Measurements from ENCODE around the gene TTC21A.

TTC21A gene

GRCh38 chr3:39138804-39139415 lies 31.4 kb downstream of the TTC21A start:
- DNase-seq (ENCODE audit: low read depth), result no peak

DNA sequence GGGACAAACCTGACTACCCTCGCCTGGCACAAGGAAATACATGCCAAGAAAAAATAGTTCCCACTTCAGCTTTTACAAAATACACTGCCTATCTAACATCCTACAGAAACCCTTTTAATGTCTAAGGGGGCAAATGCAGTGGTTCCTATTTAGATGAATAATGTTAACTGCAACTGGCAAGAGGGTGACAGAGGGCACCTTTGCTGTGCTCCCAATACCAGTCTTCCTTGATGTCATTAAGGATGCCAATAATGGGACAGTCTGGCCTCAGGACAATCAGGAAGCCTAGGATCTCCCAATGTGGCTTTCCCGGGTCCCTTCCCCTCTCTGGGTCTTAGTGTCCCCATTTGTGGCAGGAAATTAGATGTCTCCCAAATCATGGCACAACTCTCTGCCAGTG lies 32.0 kb downstream of the TTC21A start:
- no peak for DNase-seq (ENCODE audit: low read depth)

- DNase-seq (ENCODE audit: low read depth), result no peak
Measured at GRCh38 chr3:39140341-39140971, 33.0 kb downstream of the TTC21A start.

DNA sequence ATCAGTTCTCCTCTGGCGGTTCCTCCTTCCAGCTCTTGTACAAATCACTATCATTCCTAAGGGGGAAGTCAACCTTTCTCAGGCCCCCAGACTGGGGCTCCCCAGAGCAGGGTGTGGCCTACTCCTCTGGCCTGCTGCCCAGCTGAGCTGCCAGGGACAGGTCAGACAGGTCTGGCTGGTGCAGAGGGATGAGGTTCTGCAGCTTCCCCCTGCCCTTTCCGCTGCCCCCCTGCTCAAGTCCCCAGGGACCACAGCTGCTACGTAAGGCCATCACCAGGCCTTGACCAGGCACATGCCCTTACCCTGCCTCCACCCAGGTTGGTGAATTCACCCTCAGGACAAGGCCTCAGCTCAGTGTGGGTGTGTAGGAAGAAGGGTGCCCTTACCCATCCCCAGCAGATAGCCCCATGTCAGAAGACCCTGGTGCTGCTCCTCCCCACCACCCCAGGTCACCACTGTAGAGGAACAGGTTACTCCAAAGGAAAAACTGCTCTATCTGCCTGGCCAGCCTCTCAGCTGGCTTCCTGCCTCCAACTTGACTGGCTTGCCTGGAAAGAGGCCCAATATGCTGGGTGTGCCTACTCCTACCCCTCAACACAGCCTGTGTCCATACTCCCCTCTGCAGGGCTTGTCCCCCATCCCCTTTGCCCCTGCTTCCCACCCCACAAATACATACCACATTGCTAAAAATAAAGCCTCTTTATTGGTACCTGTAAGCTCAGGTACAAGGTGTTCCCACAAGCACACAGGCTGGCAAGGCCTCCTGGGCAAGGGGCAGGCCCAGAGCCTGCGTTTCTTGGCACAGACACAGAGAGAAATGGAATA lies 33.9 kb downstream of the TTC21A start:
- DNase-seq (ENCODE audit: low read depth), result no peak

DNA sequence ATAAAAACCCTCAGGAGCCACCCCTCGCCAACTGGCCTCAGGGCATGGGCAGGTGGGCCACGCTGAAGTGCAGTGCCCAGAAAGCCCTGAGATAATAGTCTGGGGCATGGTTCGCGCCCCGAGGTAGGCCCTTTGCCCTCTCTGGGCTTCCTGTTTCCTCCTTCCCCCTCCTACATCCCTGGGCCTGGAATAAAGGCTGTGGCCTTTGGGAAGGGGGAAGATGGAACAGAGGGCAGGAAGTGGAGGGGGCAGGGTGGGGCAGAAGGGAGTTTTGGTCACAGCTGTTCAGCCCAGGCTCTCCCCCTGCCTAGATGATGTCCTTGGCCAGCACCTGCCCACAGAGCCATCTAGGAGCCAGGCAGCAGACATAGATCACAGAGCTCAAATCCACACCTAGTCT lies 34.6 kb downstream of the TTC21A start:
- no peak for DNase-seq (ENCODE audit: low read depth)

- DNase-seq (ENCODE audit: low read depth), result no peak
Measured at GRCh38 chr3:39143051-39143885, 35.8 kb downstream of the TTC21A start.

- DNase-seq (ENCODE audit: low read depth), result no peak
Measured at GRCh38 chr3:39144095-39144747, 36.7 kb downstream of the TTC21A start.

DNA sequence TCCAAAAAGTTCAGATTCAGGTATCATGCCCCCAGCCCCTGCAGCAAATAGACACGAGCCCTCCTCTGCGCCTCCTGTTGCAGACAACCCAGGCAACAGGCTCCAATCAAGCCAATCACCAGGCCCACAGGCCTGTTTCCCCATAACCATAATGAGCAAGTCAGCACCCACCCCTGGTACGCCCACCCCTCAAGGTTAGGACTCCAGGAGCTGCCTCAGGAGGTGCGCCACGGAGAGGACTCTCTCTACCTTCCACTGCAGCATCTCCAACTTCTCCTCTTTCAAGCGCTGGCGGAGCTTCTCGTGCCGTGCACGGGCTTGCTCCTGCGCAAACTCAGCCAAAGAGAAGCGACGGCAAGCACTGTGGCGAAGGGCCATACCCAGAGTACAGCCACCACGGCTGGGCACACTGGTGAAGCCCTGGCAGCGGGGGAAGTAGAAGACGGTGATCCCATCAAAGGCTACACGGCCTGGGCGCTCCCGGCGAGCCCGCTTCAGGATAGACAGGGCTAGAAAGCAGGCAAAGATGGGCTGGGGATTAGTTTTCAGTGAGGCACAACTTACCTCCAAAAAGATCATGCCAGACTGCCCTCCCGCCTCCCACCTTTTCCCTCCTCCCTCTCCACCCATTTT lies 37.4 kb downstream of the TTC21A start:
- DNase-seq (ENCODE audit: low read depth), result no peak

DNA sequence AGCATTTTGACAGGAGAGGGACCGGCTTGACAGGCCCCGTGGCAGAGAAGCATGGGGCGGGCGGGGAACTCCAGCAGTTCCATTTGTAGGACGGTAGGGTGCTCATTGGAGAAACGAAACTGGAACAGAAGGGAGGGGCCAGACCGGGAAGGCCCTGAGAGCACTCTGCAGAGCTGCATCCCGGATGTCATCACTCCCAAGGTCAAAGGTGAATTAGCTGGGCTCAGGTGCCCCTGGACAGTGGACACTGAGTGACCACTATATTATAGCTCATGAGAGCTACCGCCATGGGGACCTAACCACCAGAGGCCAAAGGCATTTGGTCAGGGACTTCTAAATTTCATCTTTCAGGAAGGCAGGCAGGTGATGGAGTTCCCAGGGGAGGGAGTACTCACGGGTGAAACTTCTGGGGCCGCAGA lies 38.6 kb downstream of the TTC21A start:
- no peak for DNase-seq (ENCODE audit: low read depth)

DNA sequence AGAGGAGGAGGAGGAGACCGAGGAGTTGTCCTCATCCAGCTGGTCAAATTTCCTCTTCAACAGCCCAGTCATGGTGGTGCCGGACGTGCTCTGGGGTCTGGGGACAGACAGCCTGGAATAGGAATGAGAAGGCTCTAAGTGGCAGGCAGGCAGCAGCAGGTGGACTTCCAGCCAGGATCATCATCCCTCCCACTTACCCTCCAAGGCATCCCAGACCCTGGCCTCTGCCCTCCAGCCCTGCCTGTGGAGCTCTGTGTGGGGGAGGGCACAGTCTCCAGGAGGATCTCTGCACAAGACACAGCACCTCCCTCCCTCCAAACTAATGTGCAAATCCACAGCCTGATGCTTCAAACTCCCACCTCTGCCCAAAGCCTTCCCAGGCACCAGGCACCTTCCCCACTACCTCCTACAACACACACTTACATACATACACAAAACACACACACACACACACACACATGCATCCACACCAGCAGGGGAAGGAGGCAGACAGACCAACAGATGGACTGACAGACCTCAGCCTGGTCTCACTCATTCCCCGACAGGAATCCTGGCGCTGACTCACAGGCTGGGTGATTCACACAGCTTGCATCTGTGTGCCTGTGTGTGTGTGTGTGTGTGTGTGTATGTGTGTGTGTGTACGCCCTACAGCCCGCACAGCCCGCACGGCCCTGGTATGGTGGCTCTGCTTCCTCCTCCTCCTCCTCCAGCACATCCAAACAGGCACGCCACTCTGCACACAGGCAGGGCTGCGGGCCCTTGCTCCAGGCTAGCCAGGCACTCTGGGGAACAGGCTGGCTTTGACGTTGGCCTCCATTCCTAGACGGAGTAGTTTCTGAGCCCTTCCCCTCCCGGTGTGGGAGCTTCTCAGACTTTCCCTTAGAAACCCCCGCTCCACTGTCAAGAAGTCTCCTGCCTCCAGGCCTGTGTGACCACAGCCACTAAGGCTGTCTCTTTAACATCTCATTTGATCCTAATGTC lies 39.4 kb downstream of the TTC21A start:
- DNase-seq (ENCODE audit: low read depth), result peak; percentile 55

DNA sequence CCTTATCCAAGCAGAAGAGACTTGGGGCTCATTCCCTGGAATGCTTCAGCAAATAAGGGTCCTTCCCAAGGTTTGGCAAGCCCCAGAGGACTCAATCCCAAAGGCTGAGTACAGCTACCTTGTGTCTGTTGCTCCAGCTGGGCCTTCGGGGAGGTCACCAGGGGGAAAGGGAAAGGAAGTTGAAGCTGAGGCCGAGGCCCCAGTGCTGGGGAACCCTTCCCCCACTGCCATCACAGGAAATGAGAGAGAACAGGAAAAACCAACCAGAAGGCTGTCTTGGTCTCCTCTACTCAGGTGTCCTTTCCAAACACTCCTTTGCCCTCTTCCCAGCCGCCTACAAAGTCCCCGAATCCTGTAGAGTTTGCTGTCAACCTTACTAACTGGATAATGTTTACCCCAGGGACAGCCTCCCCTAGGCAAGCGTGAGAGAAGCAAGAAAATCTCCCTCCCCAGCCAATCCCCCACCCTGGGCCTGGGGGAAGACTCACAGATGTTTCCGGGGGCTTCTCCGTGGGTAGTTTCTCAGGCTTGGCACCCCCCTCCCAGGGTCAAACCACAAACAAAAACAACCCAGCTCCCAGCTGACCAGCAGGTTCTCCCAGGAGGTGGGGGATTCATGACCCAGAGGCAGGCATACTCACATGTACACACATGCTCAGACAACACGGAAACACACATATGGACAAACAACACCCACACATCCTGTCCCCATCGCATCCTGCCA lies 40.4 kb downstream of the TTC21A start:
- no peak for DNase-seq (ENCODE audit: low read depth)

GRCh38 chr3:39148435-39149058 lies 41.1 kb downstream of the TTC21A start:
- DNase-seq (ENCODE audit: low read depth), result peak; percentile 98

DNA sequence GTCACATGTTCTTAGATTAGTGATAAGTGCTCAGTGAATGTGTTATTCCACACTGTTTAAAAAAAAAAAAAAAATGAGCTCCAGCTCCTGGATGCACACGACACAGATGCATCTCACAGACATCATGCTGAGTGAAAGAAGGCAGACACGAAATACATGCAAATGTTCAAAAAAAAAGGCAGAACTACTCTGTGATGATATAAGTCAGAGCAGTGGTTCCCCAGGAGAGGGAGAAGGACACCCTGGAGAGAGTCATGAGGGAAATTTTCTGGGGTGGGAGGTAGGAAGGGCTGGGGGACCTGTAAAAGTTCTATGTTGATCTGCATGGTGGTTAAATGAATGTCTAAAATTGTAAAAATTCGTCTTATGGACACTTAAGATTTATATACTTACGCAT lies 41.6 kb downstream of the TTC21A start:
- DNase-seq (ENCODE audit: low read depth), result no peak

DNA sequence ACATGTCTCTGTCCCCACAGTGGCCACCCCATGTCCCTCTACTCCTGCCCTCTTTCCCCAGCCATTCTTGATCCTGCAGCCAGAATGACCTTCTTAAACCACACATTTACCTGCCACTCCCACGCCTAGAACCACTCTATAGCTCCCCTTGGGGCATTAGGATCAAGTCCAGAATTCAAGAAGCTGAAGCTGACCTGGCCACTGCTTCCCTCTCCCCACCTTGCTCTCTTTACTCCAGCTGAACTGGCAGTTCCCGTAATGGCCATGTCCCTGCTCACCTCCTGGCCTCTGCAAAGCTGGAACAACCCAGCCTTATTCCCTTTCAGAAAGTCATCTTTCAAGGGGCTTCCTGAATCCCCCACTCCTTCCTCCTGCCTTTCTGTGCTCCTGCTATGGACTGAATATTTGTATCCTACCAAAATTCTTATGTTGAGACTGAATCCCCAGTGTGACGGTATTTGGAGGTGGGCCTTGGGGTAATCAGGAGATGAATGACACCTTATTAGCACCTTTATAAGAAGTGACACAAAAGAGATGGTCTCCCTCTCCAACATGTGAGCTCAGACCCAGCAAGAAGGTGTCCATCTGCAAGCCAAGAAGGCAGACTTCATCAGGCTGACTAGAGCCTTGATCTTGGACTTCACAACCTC lies 42.1 kb downstream of the TTC21A start:
- no peak for DNase-seq (ENCODE audit: low read depth)

DNA sequence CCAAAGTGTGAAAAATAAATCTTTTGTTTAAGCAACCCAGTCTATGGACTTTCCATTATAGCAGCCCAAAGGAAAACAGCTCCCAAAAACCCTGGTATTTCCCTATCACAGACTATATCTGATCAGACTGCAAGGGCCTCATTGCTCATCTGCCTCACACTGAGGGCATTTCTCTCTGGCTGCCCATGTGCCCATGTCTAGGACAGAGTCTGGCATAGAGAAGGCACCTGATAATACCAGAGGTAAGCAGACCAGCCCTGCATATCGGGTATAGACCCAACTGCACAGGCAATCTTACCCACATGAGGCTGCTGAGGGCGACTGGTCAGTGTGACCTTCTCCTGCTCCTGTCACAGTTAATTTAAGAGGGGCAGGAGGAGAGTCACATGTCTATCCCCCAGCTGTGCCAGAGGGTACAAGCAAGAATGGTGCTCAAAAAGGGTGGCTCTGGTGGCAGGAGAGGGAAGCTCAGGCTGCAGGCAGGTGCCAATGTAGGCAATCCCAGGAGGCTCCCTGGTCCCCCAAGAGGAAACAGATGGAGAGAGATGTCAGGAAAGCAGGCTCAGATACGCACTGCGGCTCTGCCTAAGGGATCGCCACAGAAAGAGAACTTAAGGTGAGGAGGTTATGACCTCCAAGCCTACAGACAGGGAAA lies 42.8 kb downstream of the TTC21A start:
- DNase-seq (ENCODE audit: low read depth), result peak; percentile 34

GRCh38 chr3:39150803-39151631 lies 43.5 kb downstream of the TTC21A start:
- DNase-seq (ENCODE audit: low read depth), result no peak

GRCh38 chr3:39153977-39154279 lies 46.4 kb downstream of the TTC21A start:
- DNase-seq (ENCODE audit: low read depth), result no peak

Data from CMK (cell line).